Tibial nerve (tissue), 4 donors: ENCODE data around the gene DHRS9.

Experiments
- CTCF ChIP-seq, 5 experiments: fragments of 200-600 bp in 3 of 5; fragments of 450-650 bp in 2 of 5; sonication (generic) in 3 of 5; IDR thresholded peaks; one replicate each; pipeline ENCODE4 v1.5.1; 2016 to 2019; ENCODE audit warnings: antibody characterized with exemption in 5 of 5, mild to moderate bottlenecking in 3 of 5, moderate library complexity in 2 of 5
- EP300 ChIP-seq, 2 donors: sonication (generic); formaldehyde crosslinking; IDR thresholded peaks; one replicate each; pipeline ENCODE4 v1.6.1; 2017; ENCODE audit warnings: antibody characterized with exemption in 2 of 2, mild to moderate bottlenecking in 1 of 2
- POLR2A ChIP-seq, 2 donors: fragments of 450-650 bp; IDR thresholded peaks; one replicate each; pipeline ENCODE4 v1.6.1; 2017; ENCODE audit warnings: antibody characterized with exemption in 2 of 2, mild to moderate bottlenecking in 2 of 2, moderate library complexity in 2 of 2

DNA sequence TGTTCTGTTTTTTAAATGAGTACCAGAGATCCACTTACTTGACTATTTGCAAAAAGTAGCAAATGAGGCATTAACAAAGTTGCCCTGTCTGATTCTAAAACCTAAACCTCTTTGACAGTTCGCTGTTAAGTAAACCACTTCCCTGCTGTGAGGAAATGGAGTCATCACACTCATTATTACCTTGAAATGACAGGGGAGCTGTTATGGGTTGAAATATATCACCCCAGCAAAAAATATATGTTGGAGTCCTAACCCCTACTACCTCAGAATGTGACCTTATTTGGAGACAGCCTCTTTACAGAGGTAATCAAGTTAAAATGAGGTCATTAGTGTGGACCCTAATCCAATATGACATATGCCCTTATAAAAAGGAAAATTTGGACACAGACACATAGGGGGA is 36.1 kb downstream of the DHRS9 start:
- no peak for TF ChIP-seq CTCF (IDR thresholded peaks at IDR 0.05)
- TF ChIP-seq EP300 (IDR thresholded peaks at IDR 0.05), result no peak
- TF ChIP-seq POLR2A (IDR thresholded peaks at IDR 0.05), result no peak
